ENCODE results near the gene CDK19. TPM values are rescaled to one million over a fixed set of nuclear protein-coding genes. Genes with fewer than 3 reads are reported as not detected.

The CDK19 gene
- total and polyA plus RNA-seq, 2 of the 13 experiments (the other 11 are each of a cell fraction or from before 2014, with no cell fraction given) = 13.4 to 27.0 TPM

- TF ChIP-seq TIGD3 (CRISPR knock-in tag; IDR thresholded peaks at IDR 0.05; ENCODE audit: borderline replicate concordance) (no peak), ZNF292 (CRISPR knock-in tag; IDR thresholded peaks at IDR 0.05; ENCODE audit: borderline replicate concordance, low read depth) (peak; percentile 71; the same call in 1 of the 2 replicates), GRHL1 (CRISPR knock-in tag; conservative IDR thresholded peaks at IDR 0.05) (no peak), MEIS2 (CRISPR knock-in tag; IDR thresholded peaks at IDR 0.05) (no peak), ZFP82 (CRISPR knock-in tag; IDR thresholded peaks at IDR 0.05; ENCODE audit: borderline replicate concordance) (no peak), CCAR2 (optimal IDR thresholded peaks at IDR 0.05; ENCODE audit: low read depth, low read length) (no peak), ATM (IDR thresholded peaks at IDR 0.05; ENCODE audit: borderline replicate concordance) (no peak), GTF2F1 (IDR thresholded peaks at IDR 0.05; ENCODE audit: low read length) (no peak), SRSF1 (optimal IDR thresholded peaks at IDR 0.05; ENCODE audit: low read depth, low read length) (no peak), KAT8 (CRISPR knock-in tag; IDR thresholded peaks at IDR 0.05) (peak; percentile 38; the same call in 1 of the 2 replicates), SALL1 (CRISPR knock-in tag; IDR thresholded peaks at IDR 0.05) (peak; percentile 35; the same call in 1 of the 2 replicates), FOXO1 (CRISPR knock-in tag; IDR thresholded peaks at IDR 0.05) (no peak), CEBPG (CRISPR knock-in tag; IDR thresholded peaks at IDR 0.05) (peak; percentile 94)
- TF ChIP-seq, protein P1, sequence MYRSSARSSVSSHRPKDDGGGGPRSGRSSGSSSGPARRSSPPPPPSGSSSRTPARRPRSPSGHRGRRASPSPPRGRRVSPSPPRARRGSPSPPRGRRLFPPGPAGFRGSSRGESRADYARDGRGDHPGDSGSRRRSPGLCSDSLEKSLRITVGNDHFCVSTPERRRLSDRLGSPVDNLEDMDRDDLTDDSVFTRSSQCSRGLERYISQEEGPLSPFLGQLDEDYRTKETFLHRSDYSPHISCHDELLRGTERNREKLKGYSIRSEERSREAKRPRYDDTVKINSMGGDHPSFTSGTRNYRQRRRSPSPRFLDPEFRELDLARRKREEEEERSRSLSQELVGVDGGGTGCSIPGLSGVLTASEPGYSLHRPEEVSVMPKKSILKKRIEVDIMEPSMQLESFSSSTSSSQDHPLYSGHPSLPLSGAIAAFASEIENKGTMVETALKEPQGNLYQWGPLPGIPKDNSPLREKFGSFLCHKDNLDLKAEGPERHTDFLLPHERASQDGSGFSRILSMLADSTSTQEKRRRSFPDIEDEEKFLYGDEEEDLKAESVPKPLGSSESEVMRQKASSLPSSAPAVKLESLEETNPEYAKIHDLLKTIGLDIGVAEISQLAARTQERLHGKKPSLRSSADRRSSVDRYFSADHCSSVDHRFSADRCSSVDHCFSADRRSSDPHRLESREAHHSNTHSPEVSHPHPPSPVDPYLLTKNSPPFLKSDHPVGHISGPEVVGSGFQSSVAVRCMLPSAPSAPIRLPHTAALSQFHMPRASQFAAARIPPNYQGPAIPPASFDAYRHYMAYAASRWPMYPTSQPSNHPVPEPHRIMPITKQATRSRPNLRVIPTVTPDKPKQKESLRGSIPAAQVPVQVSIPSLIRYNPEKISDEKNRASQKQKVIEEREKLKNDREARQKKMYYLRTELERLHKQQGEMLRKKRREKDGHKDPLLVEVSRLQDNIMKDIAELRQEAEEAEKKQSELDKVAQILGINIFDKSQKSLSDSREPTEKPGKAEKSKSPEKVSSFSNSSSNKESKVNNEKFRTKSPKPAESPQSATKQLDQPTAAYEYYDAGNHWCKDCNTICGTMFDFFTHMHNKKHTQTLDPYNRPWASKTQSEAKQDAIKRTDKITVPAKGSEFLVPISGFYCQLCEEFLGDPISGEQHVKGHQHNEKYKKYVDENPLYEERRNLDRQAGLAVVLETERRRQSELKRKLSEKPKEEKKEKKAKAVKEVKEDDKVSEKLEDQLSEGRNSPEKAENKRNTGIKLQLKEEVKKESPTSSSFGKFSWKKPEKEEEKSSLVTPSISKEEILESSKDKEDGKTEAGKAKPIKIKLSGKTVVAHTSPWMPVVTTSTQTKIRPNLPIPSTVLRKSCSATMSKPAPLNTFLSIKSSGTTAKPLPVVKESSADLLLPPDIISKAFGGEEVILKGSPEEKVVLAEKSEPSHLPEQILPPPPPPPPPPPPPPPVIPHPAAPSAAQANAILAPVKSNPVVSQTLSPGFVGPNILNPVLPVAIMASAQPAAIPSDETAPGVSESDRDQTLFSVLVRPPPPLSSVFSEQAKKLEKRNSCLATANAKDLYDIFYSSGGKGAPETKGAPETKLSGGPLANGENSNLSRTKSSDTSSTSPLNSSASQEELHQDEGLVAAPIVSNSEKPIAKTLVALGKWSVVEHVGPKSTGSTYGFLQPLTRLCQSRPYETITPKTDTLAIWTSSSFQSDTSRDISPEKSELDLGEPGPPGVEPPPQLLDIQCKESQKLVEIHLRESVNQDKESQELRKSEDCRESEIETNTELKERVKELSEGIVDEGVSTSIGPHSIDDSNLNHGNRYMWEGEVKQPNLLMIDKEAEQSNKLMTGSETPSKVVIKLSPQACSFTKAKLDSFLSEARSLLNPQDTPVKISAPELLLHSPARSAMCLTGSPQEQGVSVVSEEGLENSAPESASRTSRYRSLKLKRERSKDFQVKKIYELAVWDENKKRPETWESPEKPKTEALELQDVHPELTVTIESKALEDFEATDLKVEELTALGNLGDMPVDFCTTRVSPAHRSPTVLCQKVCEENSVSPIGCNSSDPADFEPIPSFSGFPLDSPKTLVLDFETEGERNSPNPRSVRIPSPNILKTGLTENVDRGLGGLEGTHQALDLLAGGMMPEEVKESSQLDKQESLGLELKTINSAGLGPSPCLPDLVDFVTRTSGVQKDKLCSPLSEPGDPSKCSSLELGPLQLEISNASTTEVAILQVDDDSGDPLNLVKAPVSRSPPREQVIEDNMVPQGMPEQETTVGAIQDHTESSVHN (CRISPR knock-in tag; IDR thresholded peaks at IDR 0.05) = no peak
These were observed 68.6 kb downstream of the CDK19 start (continued) for GRCh38 chr6:110746680-110747079.

All from HepG2 (cell line).